Loucy (cell line): ENCODE measurements around the gene GRID2.

Source experiments
- EZH2phosphoT487 ChIP-seq: fragments of 200-600 bp; IDR thresholded peaks from 2 replicates; pipeline ENCODE4 v1.6.1; 2018; ENCODE audit warnings: antibody characterized with exemption, mild to moderate bottlenecking, moderate library complexity, borderline replicate concordance
- TF ChIP-seq, protein P1 (sequence below): fragments of 200-600 bp; sonication (generic); conservative IDR thresholded peaks from 2 replicates; pipeline ENCODE4 v1.5.1; 2014; ENCODE audit warnings: mild to moderate bottlenecking, antibody characterized with exemption, low read length

DNA sequence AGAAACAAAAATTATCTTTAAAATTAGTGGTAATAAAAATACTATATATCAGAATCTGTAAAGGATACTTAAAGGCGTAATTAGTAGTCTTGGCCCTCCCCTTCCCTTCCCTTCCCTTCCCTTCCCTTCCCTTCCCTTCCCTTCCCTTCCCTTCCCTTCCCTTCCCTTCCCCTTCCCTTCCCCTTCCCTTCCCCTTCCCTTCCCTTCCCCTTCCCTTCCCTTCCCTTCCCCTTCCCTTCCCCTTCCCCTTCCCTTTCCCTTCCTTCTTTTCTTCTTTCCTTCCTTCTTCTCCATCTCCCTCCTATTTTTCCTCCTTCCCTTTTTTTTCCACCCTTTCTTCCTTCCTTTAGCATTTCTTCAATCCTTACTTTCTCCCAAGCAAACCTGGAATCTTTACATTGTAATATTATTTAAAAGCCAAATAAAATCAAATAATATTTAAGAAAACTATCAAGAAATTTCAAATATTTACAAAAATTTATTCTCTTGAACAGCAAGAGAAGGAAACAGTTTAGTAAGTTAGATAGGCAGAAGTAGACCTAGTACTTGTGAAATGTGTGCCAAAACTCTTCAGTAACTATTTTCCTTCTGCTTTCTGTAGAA lies 1145.0 kb downstream of the GRID2 start:
- no peak for TF ChIP-seq EZH2phosphoT487
- TF ChIP-seq, protein P1, sequence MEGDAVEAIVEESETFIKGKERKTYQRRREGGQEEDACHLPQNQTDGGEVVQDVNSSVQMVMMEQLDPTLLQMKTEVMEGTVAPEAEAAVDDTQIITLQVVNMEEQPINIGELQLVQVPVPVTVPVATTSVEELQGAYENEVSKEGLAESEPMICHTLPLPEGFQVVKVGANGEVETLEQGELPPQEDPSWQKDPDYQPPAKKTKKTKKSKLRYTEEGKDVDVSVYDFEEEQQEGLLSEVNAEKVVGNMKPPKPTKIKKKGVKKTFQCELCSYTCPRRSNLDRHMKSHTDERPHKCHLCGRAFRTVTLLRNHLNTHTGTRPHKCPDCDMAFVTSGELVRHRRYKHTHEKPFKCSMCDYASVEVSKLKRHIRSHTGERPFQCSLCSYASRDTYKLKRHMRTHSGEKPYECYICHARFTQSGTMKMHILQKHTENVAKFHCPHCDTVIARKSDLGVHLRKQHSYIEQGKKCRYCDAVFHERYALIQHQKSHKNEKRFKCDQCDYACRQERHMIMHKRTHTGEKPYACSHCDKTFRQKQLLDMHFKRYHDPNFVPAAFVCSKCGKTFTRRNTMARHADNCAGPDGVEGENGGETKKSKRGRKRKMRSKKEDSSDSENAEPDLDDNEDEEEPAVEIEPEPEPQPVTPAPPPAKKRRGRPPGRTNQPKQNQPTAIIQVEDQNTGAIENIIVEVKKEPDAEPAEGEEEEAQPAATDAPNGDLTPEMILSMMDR: no peak
